Mesendoderm (in vitro differentiated cells): ENCODE data around the gene TGIF1.

Source experiments
- DNase-seq: peaks from one replicate; pipeline ENCODE4 v3.0.0; 2013
- H2AK5ac ChIP-seq: 2 replicates; pipeline ENCODE4 v1.6.1; 2013; ENCODE audit warnings: low read length, inconsistent platforms
- H2BK120ac ChIP-seq: 2 replicates; pipeline ENCODE4 v1.6.1; 2013; ENCODE audit warnings: low read depth, mild to moderate bottlenecking, low read length, moderate library complexity, mixed read lengths
- H2BK15ac ChIP-seq: replicated peaks from 2 replicates; pipeline ENCODE4 v1.6.1; 2013; ENCODE audit warnings: low read depth, mild to moderate bottlenecking, moderate library complexity
- H2BK5ac ChIP-seq: 2 replicates; pipeline ENCODE4 v1.6.1; 2013; ENCODE audit warnings: low read length, inconsistent platforms
- H3K18ac ChIP-seq: 2 replicates; pipeline ENCODE4 v1.6.1; 2013; ENCODE audit warnings: mild to moderate bottlenecking, low read length, mixed read lengths
- H3K23ac ChIP-seq: one replicate; pipeline ENCODE4 v1.6.1; 2013; ENCODE audit warnings: low read length
- H3K27ac ChIP-seq: 2 replicates; pipeline ENCODE4 v1.5.1; 2013; ENCODE audit warnings: low read depth, mild to moderate bottlenecking, inconsistent platforms, low read length, moderate library complexity
- H3K27me3 ChIP-seq: 2 replicates; pipeline ENCODE4 v1.6.1; 2013; ENCODE audit warnings: low read length, control low read depth, mild to moderate bottlenecking, inconsistent platforms; ENCODE audit not compliant: insufficient read depth, poor library complexity
- H3K36me3 ChIP-seq: 2 replicates; pipeline ENCODE4 v1.6.1; 2013; ENCODE audit warnings: low read length, inconsistent platforms; ENCODE audit not compliant: control insufficient read depth, insufficient read depth
- H3K4ac ChIP-seq: one replicate; pipeline ENCODE4 v1.6.1; 2013; ENCODE audit warnings: low read depth, mild to moderate bottlenecking, low read length, moderate library complexity
- H3K4me1 ChIP-seq: 2 replicates; pipeline ENCODE4 v1.6.1; 2013; ENCODE audit warnings: low read depth, low read length, inconsistent platforms; ENCODE audit not compliant: control insufficient read depth
- H3K4me2 ChIP-seq: 2 replicates; pipeline ENCODE4 v1.6.1; 2013; ENCODE audit warnings: low read length
- H3K4me3 ChIP-seq: 2 replicates; pipeline ENCODE4 v1.5.1; 2013; ENCODE audit warnings: mild to moderate bottlenecking, low read length
- H3K56ac ChIP-seq: one replicate; pipeline ENCODE4 v1.6.1; 2013; ENCODE audit warnings: low read length
- H3K79me1 ChIP-seq: 2 replicates; pipeline ENCODE4 v1.6.1; 2013; ENCODE audit warnings: low read length, inconsistent platforms
- H3K79me2 ChIP-seq: 2 replicates; pipeline ENCODE4 v1.6.1; 2013; ENCODE audit warnings: mild to moderate bottlenecking, low read length; ENCODE audit not compliant: control insufficient read depth, insufficient read depth
- H3K9ac ChIP-seq: 2 replicates; pipeline ENCODE4 v1.6.1; 2013; ENCODE audit warnings: low read length, inconsistent platforms
- H4K5ac ChIP-seq: one replicate; pipeline ENCODE4 v1.6.1; 2013; ENCODE audit warnings: low read length
- H4K8ac ChIP-seq: one replicate; pipeline ENCODE4 v1.6.1; 2013; ENCODE audit warnings: low read depth, mild to moderate bottlenecking, control low read depth, low read length, moderate library complexity
- WGBS: extraction: QIAGEN DNeasy Blood & Tissue Kit; methylation state at CpG from one replicate; pipeline ENCODE4 v1.1.7; 2013; ENCODE audit warnings: low lambda C conversion rate, missing lambda C conversion rate; ENCODE audit not compliant: insufficient coverage; ENCODE audit errors: extremely low coverage; 5-methylcytosine and 5-hydroxymethylcytosine counted together

The TGIF1 gene

DNA sequence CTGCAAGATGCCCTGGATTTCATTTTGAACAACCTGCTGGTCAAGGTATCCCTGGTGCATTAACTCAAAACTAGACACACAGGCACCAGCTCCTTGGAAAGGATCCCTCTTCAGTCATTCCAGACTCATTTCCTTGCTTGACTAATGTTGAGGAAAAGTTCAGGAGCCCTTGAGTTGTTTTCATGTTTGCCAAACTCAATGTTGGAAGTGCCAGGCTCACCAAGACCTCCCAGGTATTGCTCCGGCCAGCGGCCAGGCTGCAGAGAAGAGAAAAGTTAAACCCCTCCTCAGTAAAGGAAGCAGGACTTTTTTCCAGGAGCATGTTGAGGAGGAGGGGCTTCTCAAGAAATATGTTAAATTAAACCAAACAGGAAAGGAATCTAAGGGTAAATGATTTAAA, 42.7 kb downstream of the TGIF1 start:
- Histone ChIP-seq H3K18ac (no peak overlapping the region), H3K9ac (no peak overlapping the region), H2BK15ac (no peak overlapping the region), H2AK5ac (no peak overlapping the region), H3K4me1 (peaks cover 3% of the 10 kb centered on the region), H3K27me3 (no peaks in the 10 kb centered on the region), H3K4me2 (no peak overlapping the region), H2BK5ac (no peak overlapping the region), H3K56ac (no peak overlapping the region), H3K4ac (no peak overlapping the region), H4K8ac (no peak overlapping the region), H3K36me3 (no peaks in the 10 kb centered on the region), H3K4me3 (no peak overlapping the region), H3K79me1 (no peaks in the 10 kb centered on the region), H4K5ac (no peak overlapping the region), H2BK120ac (no peak overlapping the region), H3K27ac (no peak overlapping the region), H3K23ac (no peak overlapping the region), H3K79me2 (no peaks in the 10 kb centered on the region)
- WGBS: no CpG with 5 or more reads among the region's 2 CpGs
- DNase-seq: no peak

DNA sequence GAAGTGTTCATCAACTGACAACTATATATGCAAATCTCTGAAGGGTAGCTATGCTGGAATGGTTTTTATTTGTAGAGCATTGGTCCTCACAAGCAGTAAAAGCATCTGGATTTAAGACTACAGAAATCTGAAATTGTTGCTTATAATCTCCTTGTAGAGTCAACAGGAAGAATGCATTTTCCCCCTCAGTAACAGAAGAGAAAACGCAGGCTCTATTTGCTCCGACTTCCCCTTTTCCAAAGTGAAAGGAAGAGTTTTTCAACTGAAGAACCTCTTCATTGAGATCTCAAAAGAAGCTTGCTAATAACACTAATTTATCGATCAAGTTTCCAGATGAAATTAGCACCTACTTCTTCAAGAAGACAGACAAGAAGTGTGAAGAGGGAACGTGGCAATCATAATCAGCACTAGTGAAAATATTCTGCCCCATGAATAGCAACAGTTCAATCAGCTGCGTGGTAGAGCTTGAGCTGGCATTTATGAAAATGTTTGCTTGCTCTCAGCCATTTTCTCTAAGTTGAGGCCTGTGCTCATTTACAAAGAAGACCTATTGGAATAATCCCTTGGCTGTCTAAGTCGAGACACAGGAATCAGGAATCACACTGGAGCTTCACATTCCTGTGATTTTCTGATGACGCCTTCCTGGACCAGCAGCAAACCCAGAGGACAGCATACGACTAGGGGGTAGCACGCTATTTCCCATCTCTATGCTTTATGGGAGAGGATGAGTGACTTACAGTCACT, 43.7 kb downstream of the TGIF1 start:
- no peak overlapping the region for H3K4ac ChIP-seq

DNA sequence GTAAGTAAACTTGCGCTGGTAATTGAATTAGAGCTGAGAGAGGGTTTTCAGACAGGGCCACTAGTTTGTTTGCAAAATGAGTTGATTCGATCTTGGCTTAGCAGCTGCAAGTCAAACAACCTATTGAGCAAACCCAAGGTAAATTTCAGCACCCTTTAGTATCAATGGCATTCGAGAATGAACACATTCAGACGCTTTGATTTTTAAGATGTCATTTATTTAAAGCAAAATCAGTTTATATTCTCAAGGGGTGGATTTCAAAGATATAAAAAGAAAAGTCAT, 44.2 kb downstream of the TGIF1 start:
- Histone ChIP-seq H3K56ac (no peak overlapping the region), H4K8ac (no peak overlapping the region), H3K18ac (no peak overlapping the region), H3K79me1 (no peaks in the 10 kb centered on the region), H3K4me1 (peaks cover 3% of the 10 kb centered on the region), H3K23ac (no peak overlapping the region), H3K27ac (no peak overlapping the region), H3K36me3 (no peaks in the 10 kb centered on the region), H2AK5ac (no peak overlapping the region), H3K9ac (no peak overlapping the region), H2BK5ac (no peak overlapping the region), H2BK120ac (no peak overlapping the region), H3K4me2 (no peak overlapping the region), H3K79me2 (no peaks in the 10 kb centered on the region), H3K4me3 (no peak overlapping the region), H3K27me3 (no peaks in the 10 kb centered on the region), H2BK15ac (no peak overlapping the region), H4K5ac (no peak overlapping the region), H3K4ac (no peak overlapping the region)
- no CpG with 5 or more reads among the region's 4 CpGs for WGBS
- DNase-seq: no peak

More for the DNA sequence above, 43.7 kb downstream of the TGIF1 start:
- Histone ChIP-seq H4K5ac (no peak overlapping the region), H3K4me3 (no peak overlapping the region), H3K4me1 (peaks cover 3% of the 10 kb centered on the region), H3K18ac (no peak overlapping the region), H2BK15ac (no peak overlapping the region), H3K27ac (no peak overlapping the region), H3K56ac (no peak overlapping the region), H2BK5ac (no peak overlapping the region), H3K27me3 (no peaks in the 10 kb centered on the region), H2BK120ac (no peak overlapping the region), H3K9ac (no peak overlapping the region), H3K36me3 (no peaks in the 10 kb centered on the region), H4K8ac (peak overlapping the region; percentile 70), H2AK5ac (no peak overlapping the region), H3K23ac (no peak overlapping the region), H3K4me2 (no peak overlapping the region), H3K79me2 (no peaks in the 10 kb centered on the region), H3K79me1 (no peaks in the 10 kb centered on the region)
- WGBS: no CpG with 5 or more reads among the region's 9 CpGs
- peak; percentile 33 for DNase-seq

DNA sequence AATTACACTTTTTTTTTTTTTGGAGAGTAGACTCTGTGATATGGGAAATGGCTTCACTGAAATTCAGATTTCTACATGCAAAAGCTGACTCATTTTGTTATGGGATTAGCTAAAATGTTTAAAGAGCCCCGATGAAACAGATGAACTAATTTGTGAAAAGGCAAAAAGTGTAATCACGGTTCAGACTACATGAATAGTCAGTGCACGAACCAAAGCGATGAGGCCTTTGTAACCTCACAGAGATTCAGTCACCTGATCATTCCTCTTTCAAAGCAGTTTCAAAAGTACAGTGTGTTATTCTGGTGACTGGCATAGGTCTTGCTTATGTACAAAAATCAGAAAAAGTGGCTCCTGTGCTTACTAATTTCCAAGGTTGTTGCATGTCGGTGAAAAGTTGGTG, 44.6 kb downstream of the TGIF1 start:
- Histone ChIP-seq H3K79me1 (no peaks in the 10 kb centered on the region), H3K23ac (no peak overlapping the region), H3K4me3 (no peak overlapping the region), H2BK15ac (no peak overlapping the region), H3K4me1 (peaks cover 6% of the 10 kb centered on the region), H3K56ac (no peak overlapping the region), H3K9ac (no peak overlapping the region), H3K27me3 (no peaks in the 10 kb centered on the region), H3K4me2 (no peak overlapping the region), H4K8ac (no peak overlapping the region), H3K27ac (no peak overlapping the region), H3K36me3 (no peaks in the 10 kb centered on the region), H3K79me2 (no peaks in the 10 kb centered on the region), H2BK120ac (no peak overlapping the region), H2AK5ac (no peak overlapping the region), H4K5ac (no peak overlapping the region), H3K18ac (no peak overlapping the region), H2BK5ac (no peak overlapping the region), H3K4ac (no peak overlapping the region)
- no CpG with 5 or more reads among the region's 5 CpGs for WGBS
- no peak for DNase-seq

DNA sequence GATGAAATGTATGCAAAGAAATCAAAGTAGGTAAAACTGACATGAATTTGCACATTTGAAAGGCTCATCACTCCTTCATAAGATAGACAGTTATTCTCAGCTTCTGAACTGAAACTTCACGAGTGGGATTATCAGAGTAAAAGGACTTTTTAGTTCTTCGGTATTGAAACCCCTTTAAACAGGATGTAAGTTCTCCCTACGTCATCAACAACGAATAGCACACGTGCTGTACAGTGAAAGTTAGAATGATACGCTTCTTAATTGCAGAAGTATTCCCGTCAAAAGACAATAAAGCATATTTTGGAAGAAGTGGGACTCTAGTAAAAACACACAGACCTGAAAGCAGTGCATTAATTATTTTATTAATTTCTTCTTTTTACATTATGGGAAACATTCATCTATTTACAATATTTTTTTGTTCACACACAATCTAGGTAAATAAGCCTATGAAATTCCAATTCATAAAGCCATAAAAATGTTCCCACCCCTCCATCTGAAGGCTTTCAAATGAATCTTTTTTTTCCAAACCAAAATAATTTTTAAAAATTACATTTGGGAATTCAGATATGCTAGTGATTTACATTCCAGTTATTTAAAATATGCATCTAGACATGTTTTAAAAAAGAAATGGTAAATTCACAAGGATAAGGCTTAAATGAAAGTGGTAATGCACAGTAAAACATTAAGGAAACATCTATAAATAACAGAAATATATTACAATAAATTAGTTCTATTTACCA, 45.9 kb downstream of the TGIF1 start:
- Histone ChIP-seq H3K56ac (no peak overlapping the region), H3K79me1 (no peaks in the 10 kb centered on the region), H2AK5ac (no peak overlapping the region), H2BK5ac (no peak overlapping the region), H4K5ac (no peak overlapping the region), H3K79me2 (no peaks in the 10 kb centered on the region), H3K27ac (no peak overlapping the region), H3K23ac (no peak overlapping the region), H4K8ac (no peak overlapping the region), H2BK15ac (no peak overlapping the region), H2BK120ac (no peak overlapping the region), H3K27me3 (no peaks in the 10 kb centered on the region), H3K36me3 (no peaks in the 10 kb centered on the region), H3K4me2 (no peak overlapping the region), H3K9ac (no peak overlapping the region), H3K18ac (no peak overlapping the region), H3K4me3 (no peak overlapping the region), H3K4me1 (peaks cover 10% of the 10 kb centered on the region), H3K4ac (no peak overlapping the region)
- no CpG with 5 or more reads among the region's 7 CpGs for WGBS
- no peak for DNase-seq
